Activated CD8-positive, alpha-beta memory T cell treated with anti-CD3 and anti-CD28 coated beads, Interleukin-2, amount 50 U/mL, for 48 hours (primary cell): Measurements from ENCODE around the gene OVCA2.

Experiments used
- DNase-seq: peaks from one replicate; pipeline ENCODE4 v3.0.0-alpha.2; 2020

OVCA2 gene

DNA sequence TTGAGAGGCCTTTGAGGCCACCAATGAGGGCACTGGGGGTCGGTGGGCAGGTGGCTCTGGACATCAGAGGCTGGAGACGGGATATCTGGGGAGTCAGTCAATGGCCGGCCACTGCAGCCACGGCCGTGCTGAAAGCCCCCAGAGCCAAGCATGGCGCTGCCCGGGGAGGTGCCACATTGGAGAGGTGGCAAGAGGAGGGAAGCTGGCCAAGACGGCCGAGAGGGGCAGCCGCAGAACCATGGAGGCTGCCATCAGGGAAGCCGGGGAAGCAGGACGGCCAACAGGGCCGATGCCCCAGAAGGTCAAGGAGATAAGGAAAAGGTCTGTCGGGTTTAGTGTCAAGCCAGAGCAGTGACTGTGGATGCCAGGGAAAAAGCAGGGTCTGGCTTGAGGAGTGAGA lies 26.5 kb upstream of the OVCA2 start:
- DNase-seq: no peak

DNA sequence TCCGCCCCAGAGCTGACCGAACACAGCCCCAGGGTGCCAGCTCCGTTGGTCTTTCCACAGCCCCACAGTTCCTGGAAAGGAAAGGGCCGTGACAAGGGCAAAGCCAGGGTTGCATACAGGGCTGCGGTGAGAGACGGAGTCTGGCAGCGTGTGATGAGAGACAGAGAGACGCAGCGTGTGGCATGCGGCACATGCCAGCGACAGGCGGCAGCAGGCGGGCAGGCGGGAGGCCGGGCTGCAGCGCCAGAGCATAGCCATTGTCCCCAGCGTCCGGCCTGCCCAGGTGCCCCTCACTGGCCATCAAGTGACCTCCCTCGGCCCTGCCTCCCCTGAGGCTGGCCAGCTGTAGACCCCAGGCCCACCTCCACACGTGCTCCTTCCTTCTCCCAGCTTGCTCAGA lies 25.3 kb upstream of the OVCA2 start:
- DNase-seq: no peak

DNA sequence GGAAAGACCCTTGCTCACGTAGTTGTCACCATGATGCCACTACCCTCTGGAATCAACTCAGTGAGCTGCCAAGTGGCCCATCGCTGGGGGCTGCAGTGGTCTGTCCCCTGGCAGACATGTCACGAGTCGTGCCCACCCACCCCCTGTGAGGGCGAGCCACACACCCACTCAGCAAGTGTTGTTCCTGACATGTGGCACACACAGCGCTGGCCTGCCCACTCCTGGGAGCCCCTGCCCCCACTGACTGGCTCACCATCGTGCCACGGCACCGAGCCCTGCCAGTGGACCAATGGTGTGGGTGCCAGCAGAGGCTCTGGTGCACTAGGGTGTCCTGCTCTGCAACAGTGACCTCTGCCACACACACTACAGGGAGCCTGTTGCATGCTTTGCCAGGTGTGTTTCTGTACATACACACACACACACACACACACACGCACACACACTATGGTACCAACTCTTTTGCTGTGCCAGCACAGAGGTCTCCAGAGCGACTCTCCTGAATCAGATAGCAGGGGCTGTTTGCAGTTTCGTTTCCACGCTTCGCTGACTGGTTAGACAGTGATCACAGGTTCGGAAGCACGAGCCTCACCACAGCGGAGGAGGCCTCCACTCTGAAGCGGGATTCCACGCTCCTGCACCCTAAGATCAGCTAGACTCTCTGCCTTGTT lies 24.4 kb upstream of the OVCA2 start:
- no peak for DNase-seq

DNA sequence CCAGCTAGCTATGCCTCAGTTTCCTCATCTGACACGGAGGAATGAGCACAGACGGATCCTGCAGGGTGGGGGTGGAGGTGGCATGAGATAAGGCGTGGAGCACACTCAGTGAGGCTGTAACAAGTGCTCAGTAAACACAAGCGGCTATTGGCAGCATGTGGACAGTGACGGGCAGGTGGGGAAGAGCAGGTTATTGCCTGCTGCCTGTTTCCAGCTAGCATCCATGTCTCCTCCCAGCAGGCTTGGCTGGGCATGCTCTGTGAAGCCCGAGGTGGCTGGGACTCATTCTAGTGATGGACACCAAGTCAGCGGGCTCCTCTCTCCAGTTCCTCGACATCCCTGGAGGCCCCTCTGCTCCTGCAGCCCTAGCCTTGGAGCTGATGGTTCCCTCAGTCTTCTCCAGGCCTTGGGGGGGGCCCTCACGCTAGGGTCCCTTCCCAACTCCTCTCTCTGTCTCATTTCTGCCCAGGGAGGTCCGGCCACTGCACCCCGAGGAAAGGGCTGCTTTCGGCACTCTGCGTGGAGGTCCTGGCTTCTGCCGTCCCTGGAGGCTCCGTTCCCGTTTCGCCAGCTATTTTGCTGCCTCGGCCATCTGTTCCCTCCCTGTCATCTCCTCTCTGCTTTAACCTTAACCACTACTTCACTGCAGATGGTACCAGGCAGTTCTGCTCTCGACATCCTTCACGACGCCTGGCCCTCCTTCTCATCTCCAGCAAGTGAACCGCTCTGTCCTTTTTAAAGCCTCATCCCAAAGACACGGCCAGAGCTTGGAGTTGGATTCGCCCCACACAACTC lies 22.9 kb upstream of the OVCA2 start:
- no peak for DNase-seq

DNA sequence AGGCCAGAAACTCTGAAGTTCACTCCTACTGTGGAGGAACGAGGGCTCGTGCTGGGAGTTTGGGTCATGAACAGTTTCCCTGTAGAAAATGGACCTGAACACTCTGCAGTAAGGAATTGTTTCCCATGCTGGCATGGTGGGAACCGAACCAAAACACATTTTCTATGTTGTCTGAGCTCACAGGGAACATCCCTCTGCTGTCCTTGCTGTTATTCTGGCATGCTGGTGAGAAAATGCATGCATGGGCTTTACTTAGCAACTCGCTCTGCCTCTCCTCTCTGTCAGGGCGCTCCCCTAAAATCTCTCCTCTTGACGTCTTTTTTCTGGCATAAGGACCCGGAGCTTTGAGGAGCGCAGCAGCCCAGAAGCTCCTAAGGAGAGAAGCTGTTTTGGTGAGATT lies 22.1 kb upstream of the OVCA2 start:
- DNase-seq: no peak

DNA sequence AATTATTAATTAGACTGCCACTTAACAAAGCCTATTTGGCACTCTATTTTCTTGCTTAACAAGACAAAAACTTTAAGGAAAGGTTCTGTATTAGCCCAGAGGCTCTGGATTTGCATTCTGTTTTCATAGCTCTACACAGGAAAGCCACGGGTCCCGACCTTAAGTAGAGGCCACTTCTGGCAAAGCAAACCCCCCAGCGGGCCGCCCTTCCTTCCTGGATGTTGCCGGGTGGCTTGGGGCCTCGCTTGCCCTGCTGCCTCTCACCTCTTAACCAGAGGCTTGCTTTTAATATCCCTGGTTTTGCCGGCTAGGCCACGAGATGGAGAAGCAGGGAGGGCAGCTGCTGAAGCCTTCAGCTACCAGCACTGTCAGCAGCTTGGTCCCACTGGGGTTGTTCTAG lies 21.1 kb upstream of the OVCA2 start:
- no peak for DNase-seq

DNA sequence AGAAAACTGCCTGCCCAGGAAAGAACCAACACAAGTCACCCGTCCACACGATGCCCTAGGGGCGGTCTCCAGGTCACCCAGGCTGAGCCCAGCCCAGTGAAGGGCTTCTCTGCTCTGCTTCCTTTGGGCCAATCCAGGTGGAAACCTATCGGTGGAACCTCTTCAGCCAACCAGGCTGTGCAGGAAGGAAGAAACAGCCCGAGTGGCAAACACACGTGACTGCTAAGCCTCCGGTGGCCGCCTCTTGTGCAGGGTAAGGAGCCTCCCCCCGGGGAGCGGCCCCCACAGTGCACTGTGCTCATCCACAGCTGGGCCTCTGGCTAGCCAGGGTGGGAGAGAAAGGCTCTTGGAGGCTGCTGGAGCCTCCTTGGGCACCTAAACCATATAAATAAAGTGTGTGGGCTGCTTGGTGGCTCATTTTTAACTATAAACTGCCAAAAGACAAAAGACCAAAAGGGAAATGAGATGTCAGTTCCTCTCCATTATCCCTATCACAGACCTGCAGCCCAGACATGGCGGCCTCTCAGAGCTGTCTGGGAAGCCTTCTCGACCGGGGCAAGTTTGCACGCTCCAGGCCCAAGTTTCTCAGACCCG lies 19.1 kb upstream of the OVCA2 start:
- no peak for DNase-seq

DNA sequence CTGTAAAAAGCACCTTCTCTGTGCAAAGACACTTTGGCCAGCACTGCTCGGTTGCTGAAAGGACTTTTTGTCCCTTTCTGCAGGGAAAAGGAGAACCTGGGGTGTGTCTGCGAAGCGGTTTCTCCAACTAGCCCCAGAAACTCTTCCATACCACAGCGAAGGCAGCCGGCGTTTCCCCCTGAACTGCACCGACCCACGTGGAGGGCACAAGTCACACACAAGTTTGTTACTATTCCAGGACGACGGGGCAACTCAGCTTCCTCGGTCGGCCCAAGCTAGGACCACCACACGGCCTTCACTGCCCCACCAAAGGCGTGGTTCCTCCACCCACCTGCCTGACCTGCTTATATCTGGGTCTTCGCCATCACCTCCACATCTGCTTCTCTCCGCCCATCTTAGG lies 18.6 kb upstream of the OVCA2 start:
- no peak for DNase-seq

DNA sequence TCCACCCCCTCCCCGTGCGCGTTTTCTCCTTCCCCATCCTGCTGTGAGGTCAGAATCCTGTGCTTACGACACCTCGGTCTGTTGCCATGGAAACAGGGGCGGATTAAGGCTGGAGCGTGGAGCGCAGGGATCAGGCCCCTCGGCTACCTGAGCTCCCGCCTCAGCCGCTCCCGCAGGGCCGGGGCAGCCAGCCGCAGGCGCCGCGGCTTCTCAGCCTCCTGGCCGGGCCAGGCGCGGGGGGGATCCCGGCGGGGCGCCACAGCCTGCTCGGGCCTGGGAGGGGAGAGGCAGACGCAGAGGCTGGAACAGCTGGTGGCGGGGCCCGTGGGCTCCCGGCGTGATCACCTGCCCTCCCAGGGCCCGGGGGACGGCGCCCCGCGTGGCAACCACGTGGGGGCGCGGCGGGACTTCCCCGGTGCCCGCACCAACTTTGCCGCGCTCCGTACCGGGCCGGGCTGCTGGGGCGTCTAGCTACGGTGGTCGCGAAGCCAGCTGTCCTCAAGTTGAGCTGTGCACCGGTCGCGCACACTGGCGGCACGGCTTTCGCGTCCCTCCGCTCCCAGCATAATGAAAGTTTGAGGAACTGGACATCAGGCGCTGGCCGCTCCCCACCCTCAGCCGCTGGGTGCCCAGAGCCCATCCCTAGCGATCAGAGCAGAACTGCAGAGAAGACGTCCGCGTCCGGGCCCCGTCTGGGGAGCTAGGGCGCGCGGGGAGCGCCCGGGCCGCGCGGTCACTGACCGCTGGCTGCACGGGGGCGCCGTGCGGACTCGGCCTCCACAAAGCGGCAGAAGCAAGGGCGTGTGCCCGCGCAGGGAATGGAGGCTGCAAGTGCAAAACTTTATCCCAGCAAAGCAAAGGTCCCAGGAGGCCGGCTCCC lies 17.9 kb upstream of the OVCA2 start:
- no peak for DNase-seq

DNA sequence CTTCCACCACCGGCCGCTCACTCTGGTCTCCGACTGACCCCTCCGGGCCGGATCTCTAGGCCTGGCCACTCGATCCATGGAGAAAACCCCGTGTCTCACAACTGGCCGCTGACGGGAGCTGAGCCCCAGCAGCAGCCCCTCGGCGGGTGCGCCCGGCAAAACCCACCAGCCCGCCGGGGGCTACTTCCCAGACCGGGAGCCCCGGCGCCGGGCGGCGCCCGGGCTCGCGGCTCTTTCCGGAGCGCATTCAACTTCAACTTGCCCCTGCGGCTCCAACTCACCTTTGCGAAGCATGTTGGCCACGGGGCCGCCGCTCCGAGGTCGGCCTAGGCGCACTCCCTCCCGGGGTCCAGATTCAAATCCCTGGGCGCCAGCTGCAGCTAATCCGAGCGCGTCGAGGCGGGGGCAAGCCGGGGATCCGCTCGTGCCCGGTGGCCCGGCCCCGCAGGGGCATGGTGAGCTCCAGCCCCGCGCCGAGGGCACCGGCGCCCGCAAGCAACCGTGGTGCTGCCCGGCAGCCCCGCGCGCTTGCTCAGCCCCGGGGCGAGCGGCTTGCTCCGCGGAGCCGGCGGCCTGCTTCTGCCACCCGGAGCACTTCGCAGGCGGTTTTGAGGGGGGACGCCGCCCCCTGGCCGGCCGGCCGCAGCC lies 17.1 kb upstream of the OVCA2 start:
- DNase-seq: no peak

DNA sequence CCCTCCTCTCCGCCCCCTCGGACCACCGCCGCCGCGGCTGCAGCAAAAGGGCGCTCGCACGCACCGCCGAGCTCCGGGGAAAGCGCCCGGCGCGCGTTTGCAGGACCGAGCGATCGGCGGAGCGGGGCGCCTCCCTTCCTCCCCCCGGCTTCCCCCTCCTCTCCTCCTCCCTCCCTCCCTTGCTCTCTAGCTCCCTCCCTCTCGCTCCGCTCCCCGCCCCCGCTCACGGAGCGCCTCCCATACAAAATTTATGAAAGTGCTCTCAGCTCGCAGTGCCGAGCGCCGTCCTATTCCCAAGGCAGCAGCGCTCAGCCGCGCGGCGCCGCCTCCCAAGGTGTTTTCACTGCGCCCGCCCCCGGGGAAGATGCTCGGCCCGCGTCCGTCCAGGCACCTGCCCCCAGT lies 16.6 kb upstream of the OVCA2 start, which contains the start of gene RTN4RL1:
RTN4RL1 (minus strand) TSS at position 115 of the 402 bp plus-strand sequence. CDS start 469 bp downstream, outside the sequence.
- peak; percentile 71 for DNase-seq

DNA sequence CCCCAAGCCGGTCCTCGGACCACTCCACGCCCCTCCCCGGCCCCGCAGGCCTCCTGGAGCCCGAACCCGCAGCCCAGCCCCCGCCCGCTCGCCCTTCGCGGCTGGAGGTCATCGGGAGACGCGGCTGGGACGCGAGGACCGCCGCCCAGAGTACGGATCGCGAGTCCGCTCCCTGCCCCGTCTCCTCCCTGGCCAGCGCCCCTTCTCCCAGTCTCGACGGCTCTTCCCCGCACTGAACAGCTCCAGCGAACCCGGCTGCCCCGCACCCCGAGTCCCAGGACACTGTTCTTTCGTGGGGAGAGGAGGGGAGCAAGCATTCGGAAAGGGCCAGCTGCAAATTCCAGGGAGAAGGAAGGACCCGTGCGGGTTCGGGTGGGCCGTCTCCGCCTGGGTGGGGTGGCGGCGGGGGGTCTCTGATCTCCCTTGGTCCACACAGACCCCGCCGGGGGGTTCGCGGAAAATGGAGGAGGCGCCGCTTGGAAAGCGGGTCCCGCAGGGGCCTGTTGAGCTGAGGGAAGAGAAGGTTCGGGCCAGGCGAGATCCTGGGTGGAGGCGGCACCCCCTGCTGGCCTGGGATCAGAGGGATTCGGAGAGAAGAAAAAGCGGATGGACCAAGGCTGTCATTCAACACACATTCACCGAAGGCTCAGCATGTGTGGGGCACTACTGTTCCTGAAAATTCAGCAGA lies 16.1 kb upstream of the OVCA2 start:
- no peak for DNase-seq

DNA sequence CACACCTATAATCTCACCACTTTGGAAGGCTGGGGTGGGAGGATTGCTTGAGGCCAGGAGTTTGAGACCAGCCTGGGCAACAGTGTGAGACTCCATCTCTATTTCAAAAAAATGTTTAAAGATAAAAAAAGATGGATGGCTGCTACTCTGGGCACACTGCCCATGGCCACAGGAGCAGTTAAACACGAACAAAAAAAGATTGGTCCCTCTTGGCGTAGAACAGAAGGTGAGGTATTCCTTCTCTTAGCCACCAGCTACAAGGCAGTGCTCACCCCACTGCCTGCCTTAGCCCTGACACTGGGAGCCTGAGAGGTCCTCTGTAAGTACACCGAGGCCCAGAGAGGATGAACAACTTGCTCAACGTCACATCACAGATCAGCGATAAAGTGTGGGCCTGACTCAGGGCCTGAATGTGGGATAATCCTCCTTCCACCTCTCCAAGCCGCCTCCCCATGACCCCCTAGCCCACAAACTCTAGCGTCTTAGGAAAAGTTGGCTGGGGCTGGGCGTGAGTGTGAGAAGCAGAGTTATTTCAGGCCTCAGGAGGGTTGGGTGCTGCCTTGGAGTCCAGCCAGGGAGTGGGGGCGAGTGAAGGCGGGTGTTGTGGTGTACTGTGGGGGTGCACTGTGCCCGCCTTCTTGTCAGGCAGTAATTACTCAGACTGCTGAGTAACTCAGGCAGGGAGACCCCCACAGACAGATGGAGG lies 14.1 kb upstream of the OVCA2 start:
- no peak for DNase-seq

DNA sequence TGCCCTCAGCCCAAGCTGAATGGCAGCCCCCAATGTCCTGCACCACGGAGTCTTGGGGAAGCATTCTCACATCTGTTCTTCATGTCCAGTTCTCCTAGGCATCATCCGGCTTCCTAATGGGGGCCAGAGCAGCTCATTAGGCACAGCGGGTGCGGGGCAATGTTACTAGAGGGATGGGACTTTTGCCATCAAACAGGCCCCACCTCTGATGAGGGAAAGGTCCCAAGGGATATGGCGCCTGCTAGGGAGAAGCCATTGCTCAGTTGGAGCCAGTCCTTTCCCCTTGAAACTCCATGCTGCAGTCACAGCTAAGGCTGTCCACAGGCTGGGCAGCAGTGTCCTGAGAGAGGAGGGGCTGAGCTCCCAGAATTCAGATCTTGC lies 13.6 kb upstream of the OVCA2 start:
- no peak for DNase-seq

DNA sequence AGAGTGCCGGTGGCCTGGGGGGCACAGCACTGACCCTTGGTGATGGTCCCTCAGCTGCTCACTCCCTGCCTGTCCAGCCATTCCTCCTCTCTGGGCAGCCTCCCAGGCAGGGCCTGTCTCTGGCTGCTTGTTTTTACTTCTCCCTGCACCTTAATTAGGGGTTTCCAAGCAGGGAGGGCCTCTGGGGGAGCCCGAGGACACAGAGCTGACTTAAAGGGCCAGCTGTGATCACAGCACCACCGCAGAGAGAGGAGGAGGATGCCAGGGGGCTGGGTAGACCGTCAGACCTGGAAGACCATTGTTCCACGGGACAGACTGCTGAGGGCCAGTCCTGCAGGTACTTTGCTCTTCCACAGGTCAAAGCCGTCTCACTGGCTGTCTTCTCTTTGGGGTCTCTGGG lies 13.1 kb upstream of the OVCA2 start:
- DNase-seq: no peak

DNA sequence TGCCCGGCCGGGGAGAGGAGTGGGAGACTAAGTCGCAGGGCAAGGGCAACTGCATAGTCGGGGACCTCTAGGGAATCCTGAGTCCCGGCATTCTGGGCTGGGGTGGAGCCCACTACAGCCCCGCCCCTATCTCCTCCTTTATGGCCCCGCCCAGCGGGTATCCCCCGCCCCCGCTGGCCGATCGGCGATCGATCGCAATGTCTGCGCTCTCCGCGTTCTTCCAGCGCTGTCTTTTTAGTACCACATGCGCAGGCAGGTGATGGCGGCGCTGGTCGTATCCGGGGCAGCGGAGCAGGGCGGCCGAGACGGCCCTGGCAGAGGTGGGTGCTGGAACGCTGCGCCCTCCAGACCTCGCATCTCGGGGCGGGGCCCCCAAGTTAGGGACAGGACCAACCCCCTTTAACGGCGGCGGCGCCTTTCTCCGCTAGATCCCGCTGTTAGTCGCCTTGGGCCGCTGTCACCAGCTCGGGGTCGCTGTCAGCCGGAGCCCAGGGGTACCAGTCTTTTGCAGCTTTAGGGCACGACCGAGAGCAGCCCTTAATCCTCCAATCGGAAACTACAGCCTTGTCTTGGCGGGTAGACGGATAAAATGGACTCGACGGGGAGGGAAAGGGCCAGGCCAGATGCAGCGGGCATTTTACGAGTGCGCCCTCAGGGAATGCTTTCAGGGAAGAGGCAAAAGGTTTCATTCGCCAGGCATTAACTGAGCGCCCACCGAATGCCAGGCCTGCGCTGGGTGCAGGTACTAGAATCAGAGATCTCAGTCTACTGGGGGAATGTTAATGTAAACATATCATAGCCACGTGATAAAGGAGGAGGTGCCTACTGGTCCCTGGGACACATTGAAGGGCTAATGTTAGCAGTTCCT lies 11.7 kb upstream of the OVCA2 start, which contains the start of gene DPH1:
DPH1 (plus strand) TSS at position 243 of the 868 bp plus-strand sequence; CDS start at position 260, 17 bp downstream.
- DNase-seq: peak; percentile 92

DNA sequence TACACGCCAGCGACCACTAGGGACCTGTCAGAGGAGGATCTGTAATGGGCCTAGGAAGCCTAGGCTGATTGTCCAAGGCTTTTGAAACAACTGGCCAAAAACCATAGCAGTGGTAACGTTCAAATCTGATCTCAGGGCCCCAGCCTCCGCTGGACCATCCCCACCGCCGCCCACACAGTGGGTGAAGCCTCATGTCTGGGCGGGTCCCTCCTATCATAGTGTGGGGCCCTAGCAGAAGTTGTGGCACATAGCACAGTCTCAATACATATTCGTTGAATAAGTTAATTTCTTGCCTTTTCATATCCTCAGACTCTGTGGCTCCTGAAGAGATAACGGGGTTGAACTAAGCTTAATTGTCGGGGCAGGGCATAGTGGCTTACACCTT lies 11.1 kb upstream of the OVCA2 start:
- DNase-seq: no peak

DNA sequence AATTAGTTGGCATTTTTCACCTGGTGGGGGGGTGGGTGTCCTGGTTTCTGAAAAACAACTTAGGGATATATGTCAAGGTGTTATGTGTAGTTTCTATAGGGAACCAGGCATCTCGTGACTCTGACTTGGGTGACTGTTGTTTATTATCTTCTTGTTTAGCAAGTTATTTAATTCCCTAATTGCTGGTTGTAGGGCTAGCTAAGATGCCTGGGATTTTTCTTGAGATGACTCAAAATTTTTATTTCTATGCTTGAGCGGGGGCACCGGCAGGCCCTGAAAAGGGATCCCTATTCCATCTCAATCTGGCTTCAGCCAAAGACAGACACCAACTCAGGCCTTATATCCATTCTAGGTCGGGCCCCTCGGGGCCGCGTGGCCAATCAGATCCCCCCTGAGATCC lies 8.7 kb upstream of the OVCA2 start:
- DNase-seq: no peak

DNA sequence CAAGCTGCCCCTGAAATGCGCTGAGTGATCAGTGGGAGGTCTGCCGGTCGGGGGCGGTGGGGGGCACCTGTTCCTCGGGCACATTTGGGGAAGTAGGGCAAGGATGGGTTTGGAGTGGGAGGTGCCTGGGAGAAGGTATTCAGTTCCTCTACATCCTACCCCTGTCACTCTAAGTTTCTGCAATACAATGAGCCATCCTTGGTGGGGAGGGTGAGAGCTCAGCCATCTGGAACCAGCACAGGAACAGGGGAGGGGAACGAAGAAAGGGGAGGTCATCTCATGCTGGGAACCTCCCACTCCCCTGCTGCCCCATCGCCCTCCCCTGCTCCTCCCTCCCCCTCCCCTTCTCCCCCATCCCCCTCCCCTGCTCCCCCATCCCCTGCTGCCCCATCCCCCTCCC lies 7.7 kb upstream of the OVCA2 start:
- no peak for DNase-seq
